Gastroesophageal sphincter (tissue), 4 donors: ENCODE measurements around the gene MRPS5. TPM values are rescaled to one million over a fixed set of nuclear protein-coding genes. Genes with fewer than 3 reads are reported as not detected.

ENCODE experiments used
- ATAC-seq: fragments of 150-250 bp; one replicate; pipeline ENCODE4 v1.9.1; 2016; ENCODE audit warnings: mild to moderate bottlenecking, moderate library complexity
- H3K27ac ChIP-seq, 4 donors: fragments of 200-600 bp; sonication (generic) in 3 of 4; 1 replicate in 3 of 4; 2 replicates in 1 of 4; pipeline ENCODE4 v1.5.1; 2016 to 2019
- H3K27me3 ChIP-seq: fragments of 200-600 bp; sonication (generic); one replicate; pipeline ENCODE4 v1.5.1; 2019
- H3K36me3 ChIP-seq, 2 donors: fragments of 200-600 bp; sonication (generic); one replicate each; pipeline ENCODE4 v1.5.1; 2019; ENCODE audit warnings: control low read depth in 1 of 2
- H3K4me1 ChIP-seq, 3 donors: fragments of 200-600 bp; sonication (generic); 1 replicate in 2 of 3; 2 replicates in 1 of 3; pipeline ENCODE4 v1.5.1; 2016 to 2019; ENCODE audit warnings: control low read depth in 2 of 3
- H3K4me3 ChIP-seq, 2 donors: fragments of 200-600 bp; sonication (generic); one replicate each; pipeline ENCODE4 v1.5.1; 2019; ENCODE audit warnings: mild to moderate bottlenecking in 1 of 2, moderate library complexity in 1 of 2
- H3K9me3 ChIP-seq, 3 donors: fragments of 200-600 bp; sonication (generic); one replicate each; pipeline ENCODE4 v1.5.1; 2017 to 2019; ENCODE audit warnings: control low read depth in 2 of 3
- CTCF ChIP-seq, 4 experiments: fragments of 200-600 bp in 2 of 4; fragments of 450-650 bp in 2 of 4; sonication (generic) in 1 of 4; IDR thresholded peaks; one replicate each; pipeline ENCODE4 v1.5.1; 2017 to 2019; ENCODE audit warnings: antibody characterized with exemption in 4 of 4, mild to moderate bottlenecking in 2 of 4, moderate library complexity in 2 of 4
- EP300 ChIP-seq: sonication (generic); formaldehyde crosslinking; IDR thresholded peaks from one replicate; pipeline ENCODE4 v1.6.1; 2017; ENCODE audit warnings: antibody characterized with exemption, mild to moderate bottlenecking
- POLR2A ChIP-seq, 2 donors: fragments of 450-650 bp; IDR thresholded peaks; one replicate each; pipeline ENCODE4 v1.6.1; 2017; ENCODE audit warnings: antibody characterized with exemption in 2 of 2, mild to moderate bottlenecking in 2 of 2, moderate library complexity in 1 of 2
- POLR2AphosphoS5 ChIP-seq: sonication (generic); formaldehyde crosslinking; IDR thresholded peaks from one replicate; pipeline ENCODE4 v1.6.1; 2017; ENCODE audit warnings: antibody characterized with exemption
- WGBS, 2 donors: methylation state at CpG; one replicate each; pipeline ENCODE4 v1.1.5; 2018; ENCODE audit warnings: low coverage in 1 of 2; 5-methylcytosine and 5-hydroxymethylcytosine counted together
- total RNA-seq, 4 donors: library from RNA; depleted of rRNA; stranded (reverse); fragments of >200 nt; gene quantifications; one replicate each; pipeline ENCODE4 v1.1.0, GENCODE V29; 2016

The MRPS5 gene
- total RNA-seq, 4 donors from 2014 or later, result 33.0 to 46.3 (median 41.3) TPM

- TF ChIP-seq POLR2AphosphoS5 (no peak), CTCF (IDR thresholded peaks at IDR 0.05) (no peak), EP300 (no peak), POLR2A (IDR thresholded peaks at IDR 0.05) (no peak)
Measured at GRCh38 chr2:95052804-95053479, 68.7 kb downstream of the MRPS5 start.

GRCh38 chr2:95052307-95052706 lies 69.3 kb downstream of the MRPS5 start:
- 73% methylated on average over 5 of the region's 6 CpGs; no CpG with 5 or more reads in 1 of the 2 donors for WGBS, 2 donors
- H3K27me3 ChIP-seq, result peaks cover 61% of the 10 kb centered on the region
- TF ChIP-seq POLR2AphosphoS5 (no peak), EP300 (no peak), POLR2A (IDR thresholded peaks at IDR 0.05) (no peak), CTCF (IDR thresholded peaks at IDR 0.05) (no peak)
- H3K9me3 ChIP-seq, result no peaks in the 10 kb centered on the region
- no peaks in the 10 kb centered on the region for H3K4me1 ChIP-seq
- H3K36me3 ChIP-seq, result no peaks in the 10 kb centered on the region
- H3K27ac ChIP-seq, result no peak overlapping the region
- H3K4me3 ChIP-seq, result no peak overlapping the region
- no peak for ATAC-seq

More at GRCh38 chr2:95052804-95053479, 68.7 kb downstream of the MRPS5 start:
- Histone ChIP-seq H3K36me3 (no peaks in the 10 kb centered on the region), H3K27me3 (peaks cover 61% of the 10 kb centered on the region), H3K9me3 (no peaks in the 10 kb centered on the region), H3K27ac (no peak overlapping the region), H3K4me1 (no peaks in the 10 kb centered on the region), H3K4me3 (no peak overlapping the region)
- no peak for ATAC-seq
- WGBS, 2 donors, result 87 to 94% methylated on average over 3 to 4 of the region's 13 CpGs

GRCh38 chr2:95051626-95052025 lies 70.0 kb downstream of the MRPS5 start:
- no peak for ATAC-seq
- Histone ChIP-seq H3K4me3 (no peak overlapping the region), H3K9me3 (no peaks in the 10 kb centered on the region), H3K27ac (no peak overlapping the region), H3K4me1 (no peaks in the 10 kb centered on the region), H3K27me3 (peaks cover 61% of the 10 kb centered on the region), H3K36me3 (no peaks in the 10 kb centered on the region)
- 75 to 92% methylated on average over 2 to 10 of the region's 10 CpGs for WGBS, 2 donors
- TF ChIP-seq POLR2A (IDR thresholded peaks at IDR 0.05) (no peak), POLR2AphosphoS5 (no peak), CTCF (IDR thresholded peaks at IDR 0.05) (no peak), EP300 (no peak)

- no peak for ATAC-seq
- peaks cover 0 to 2% (median 0%) of the 10 kb centered on the region in 3 donors for H3K4me1 ChIP-seq
- H3K4me3 ChIP-seq, result no peak overlapping the region
Measured at GRCh38 chr2:95050385-95051300, 71.0 kb downstream of the MRPS5 start.

GRCh38 chr2:95049961-95050360 lies 71.6 kb downstream of the MRPS5 start:
- ATAC-seq, result no peak
- TF ChIP-seq EP300 (no peak), POLR2A (IDR thresholded peaks at IDR 0.05) (no peak), POLR2AphosphoS5 (no peak), CTCF (IDR thresholded peaks at IDR 0.05) (no peak)
- Histone ChIP-seq H3K4me1 (peaks cover 0 to 9% (median 0%) of the 10 kb centered on the region in 3 donors), H3K36me3 (no peaks in the 10 kb centered on the region), H3K4me3 (no peak overlapping the region), H3K27ac (no peak overlapping the region), H3K9me3 (no peaks in the 10 kb centered on the region), H3K27me3 (peaks cover 50% of the 10 kb centered on the region)
- WGBS, 2 donors, result 100% methylated on average over 2 of the region's 6 CpGs; no CpG with 5 or more reads in 1 of the 2 donors

More at GRCh38 chr2:95050385-95051300, 71.0 kb downstream of the MRPS5 start:
- Histone ChIP-seq H3K9me3 (no peaks in the 10 kb centered on the region), H3K27ac (no peak overlapping the region), H3K27me3 (peaks cover 53% of the 10 kb centered on the region), H3K36me3 (no peaks in the 10 kb centered on the region)
- 15 to 52% methylated on average over 3 to 6 of the region's 7 CpGs for WGBS, 2 donors
- TF ChIP-seq EP300 (no peak), POLR2AphosphoS5 (no peak)
